HepG2 (cell line): ENCODE data around the gene KIAA1549. TPM values are rescaled to one million over a fixed set of nuclear protein-coding genes. Genes with fewer than 3 reads are reported as not detected.

Experiments used
- ATAC-seq: fragments of 200-7000 bp; cut with Tn5 transposase; 3 replicates; pipeline ENCODE4 v1.9.1; 2020; ENCODE audit warnings: mild to moderate bottlenecking, moderate library complexity
- BruUV-seq: library from RNA; stranded (reverse); fragments of 400-500 nt; replicated peaks from 2 replicates; lab custom pipeline; 2021; lab: Mats Ljungman, UMichigan
- CTCF ChIA-PET: fragments of 300-600 bp; formaldehyde crosslinking; extraction: SDS; loops from one replicate; lab custom pipeline; 2021; ENCODE audit warnings: low total read pairs, inconsistent platforms, low intra/inter-chr PET ratio; lab: Yijun Ruan, JAX
- POLR2A ChIA-PET: fragments of 350-600 bp; sonication (Branson Sonifier 250); formaldehyde crosslinking; loops from one replicate; lab custom pipeline; 2020; ENCODE audit warnings: antibody characterized with exemption, inconsistent platforms; lab: Yijun Ruan, JAX
- DNase-seq: peaks from one replicate; pipeline ENCODE4 v3.0.0-alpha.2; 2015; ENCODE audit warnings: low spot score
- FAIRE-seq: peaks from 3 replicates; lab custom pipeline; 2011; peaks lifted over from hg19 to GRCh38; lab: Jason Lieb, UNC
- H2AFZ ChIP-seq: one replicate; pipeline ENCODE4 v1.6.1; 2011; ENCODE audit warnings: low read length, inconsistent platforms
- H3K27ac ChIP-seq: fragments of 300-600 bp; 3 replicates; pipeline ENCODE4 v1.8.0; 2011; ENCODE audit warnings: mixed run types, mild to moderate bottlenecking, mixed read lengths, low read length, inconsistent platforms; ENCODE audit not compliant: insufficient read depth; ENCODE audit errors: extremely low read length
- H3K27me3 ChIP-seq, 2 experiments: fragments of 200-600 bp in 1 of 2; 2 replicates in 1 of 2; 3 replicates in 1 of 2; pipeline versions ENCODE4 v1.6.0 to v1.8.0; 2011; ENCODE audit warnings: low read length in 2 of 2, mild to moderate bottlenecking in 2 of 2, moderate library complexity in 2 of 2, inconsistent platforms in 1 of 2; ENCODE audit not compliant: insufficient read depth in 2 of 2, control insufficient read depth in 1 of 2
- H3K36me3 ChIP-seq, 2 experiments: fragments of 200-600 bp in 1 of 2; replicated peaks in 1 of 2; 2 replicates in 1 of 2; 3 replicates in 1 of 2; pipeline versions ENCODE4 v1.5.1 to v1.8.0; 2011; ENCODE audit warnings: low read length in 2 of 2, inconsistent platforms in 1 of 2; ENCODE audit not compliant: insufficient read depth in 2 of 2, control insufficient read depth in 1 of 2
- H3K4me1 ChIP-seq: 2 replicates; pipeline ENCODE4 v1.5.1; 2012; ENCODE audit warnings: low read length, inconsistent platforms; ENCODE audit not compliant: insufficient read depth
- H3K4me2 ChIP-seq: 2 replicates; pipeline ENCODE4 v1.6.0; 2011; ENCODE audit warnings: low read depth, low read length, inconsistent platforms
- H3K4me3 ChIP-seq, 3 experiments: fragments of 200-600 bp in 1 of 3; sonication (generic), shearing (Covaris generic) in 1 of 3; replicated peaks in 1 of 3; 2 replicates each; pipeline ENCODE4 v1.5.1; 2011 to 2016; ENCODE audit warnings: low read length in 3 of 3, inconsistent platforms in 2 of 3, low read depth in 2 of 3, mild to moderate bottlenecking in 2 of 3, control low read depth in 1 of 3, mixed read lengths in 1 of 3; ENCODE audit not compliant: insufficient read depth in 1 of 3
- H3K79me2 ChIP-seq: one replicate; pipeline ENCODE4 v1.6.1; 2011; ENCODE audit warnings: low read length, inconsistent platforms; ENCODE audit not compliant: insufficient read depth
- H3K9ac ChIP-seq: 2 replicates; pipeline ENCODE4 v1.6.0; 2011; ENCODE audit warnings: mild to moderate bottlenecking, low read depth, low read length, inconsistent platforms; ENCODE audit not compliant: insufficient read depth
- H3K9me3 ChIP-seq: 2 replicates; pipeline ENCODE4 v1.5.1; 2012; ENCODE audit warnings: mild to moderate bottlenecking, low read length
- H4K20me1 ChIP-seq: 2 replicates; pipeline ENCODE4 v1.6.0; 2011; ENCODE audit warnings: inconsistent platforms, mild to moderate bottlenecking, low read length, moderate library complexity; ENCODE audit not compliant: insufficient read depth
- CBX1 ChIP-seq: IDR thresholded peaks from one replicate; pipeline ENCODE4 v1.6.1; 2016; ENCODE audit warnings: antibody characterized with exemption, low read depth
- CREB1 ChIP-seq, 2 experiments: fragments of 450-650 bp in 1 of 2; IDR thresholded peaks; 2 replicates each; pipeline ENCODE4 v1.6.1; 2016 to 2017; ENCODE audit warnings: control low read depth in 1 of 2, mild to moderate bottlenecking in 1 of 2, missing compliant biosample characterization in 1 of 2, missing genetic modification characterization in 1 of 2
- GATA4 ChIP-seq: sonication (generic); IDR thresholded peaks from 2 replicates; pipeline ENCODE4 v1.6.1; 2016; ENCODE audit warnings: antibody characterized with exemption, low read depth, borderline replicate concordance
- HOXA9 ChIP-seq: sonication (generic); formaldehyde crosslinking; IDR thresholded peaks from 2 replicates; pipeline ENCODE4 v1.8.1; 2022; ENCODE audit warnings: missing genetic modification reagents, mild to moderate bottlenecking, moderate library complexity, borderline replicate concordance
- IKZF4 ChIP-seq: sonication (generic); formaldehyde crosslinking; IDR thresholded peaks from 2 replicates; pipeline ENCODE4 v1.5.1; 2020; ENCODE audit warnings: borderline replicate concordance, mild to moderate bottlenecking, low read depth, missing genetic modification reagents; ENCODE audit errors: not compliant biosample characterization
- MAZ ChIP-seq, 2 experiments: sonication (generic) in 1 of 2; formaldehyde crosslinking in 1 of 2; IDR thresholded peaks; 2 replicates each; pipeline versions ENCODE4 v1.5.0 to v1.6.1; 2012 to 2020; ENCODE audit warnings: low read depth in 2 of 2, mild to moderate bottlenecking in 2 of 2, borderline replicate concordance in 1 of 2, improper control_type of control experiment in 1 of 2, low read length in 1 of 2, missing genetic modification reagents in 1 of 2, moderate library complexity in 1 of 2
- MYC ChIP-seq: sonication (generic); formaldehyde crosslinking; IDR thresholded peaks from 2 replicates; pipeline ENCODE4 v1.9.0; 2021; ENCODE audit warnings: missing genetic modification reagents, borderline replicate concordance
- NRL ChIP-seq: sonication (generic); formaldehyde crosslinking; IDR thresholded peaks from 2 replicates; pipeline ENCODE4 v1.5.0; 2020; ENCODE audit warnings: missing genetic modification reagents, mild to moderate bottlenecking, moderate library complexity, borderline replicate concordance
- PAXIP1 ChIP-seq: sonication (generic); formaldehyde crosslinking; conservative IDR thresholded peaks from 2 replicates; pipeline ENCODE4 v1.4.0; 2020; ENCODE audit warnings: mild to moderate bottlenecking, missing genetic modification reagents, moderate library complexity
- PLSCR1 ChIP-seq: sonication (generic); formaldehyde crosslinking; IDR thresholded peaks from 2 replicates; pipeline ENCODE4 v1.5.0; 2020; ENCODE audit warnings: missing genetic modification reagents, mild to moderate bottlenecking, borderline replicate concordance
- RORA ChIP-seq: sonication (generic); formaldehyde crosslinking; IDR thresholded peaks from 2 replicates; pipeline ENCODE4 v1.5.0; 2020; ENCODE audit warnings: mild to moderate bottlenecking, missing genetic modification reagents, moderate library complexity
- TBL1XR1 ChIP-seq: fragments of 150-350 bp; IDR thresholded peaks from 2 replicates; pipeline ENCODE4 v1.6.1; 2014; ENCODE audit warnings: borderline replicate concordance, low read length; ENCODE audit not compliant: partially characterized antibody
- TFDP1 ChIP-seq: IDR thresholded peaks from 2 replicates; pipeline ENCODE4 v1.6.1; 2016; ENCODE audit warnings: missing compliant biosample characterization, missing genetic modification reagents, borderline replicate concordance
- ZNF30 ChIP-seq: sonication (generic); formaldehyde crosslinking; IDR thresholded peaks from 2 replicates; pipeline ENCODE4 v1.5.0; 2020; ENCODE audit warnings: mild to moderate bottlenecking, missing genetic modification reagents
- ZNF629 ChIP-seq: sonication (generic); formaldehyde crosslinking; conservative IDR thresholded peaks from 2 replicates; pipeline ENCODE4 v1.5.0; 2020; ENCODE audit warnings: missing genetic modification reagents
- WGBS: methylation state at CpG from one replicate; pipeline ENCODE4 v1.1.6; 2017; ENCODE audit warnings: low lambda C conversion rate; 5-methylcytosine and 5-hydroxymethylcytosine counted together
- in situ Hi-C: cut with HindIII; loops from 2 replicates; pipeline ENCODE4 v1.10.0; 2017; ENCODE audit warnings: low pct_unique_long_range_greater_than_20kb; ENCODE audit not compliant: extremely low pct_ligation_motif_present
- intact Hi-C: fragments of 100-400 bp; cut with micrococcal nuclease; formaldehyde crosslinking; loops from one replicate; pipeline ENCODE4 v1.10.0; 2022; ENCODE audit not compliant: unreplicated experiment
- polyA plus RNA-seq, 8 experiments: library from polyadenylated mRNA; depleted of rRNA in 3 of 8; stranded (reverse) in 7 of 8; unstranded in 1 of 8; fragments of >200 nt; fragmentation: Illumina TruSeq in 4 of 8; extraction: Trizol in 4 of 8; gene quantifications; 2 replicates each; pipeline versions ENCODE4 v1.2.1 to v1.2.3, GENCODE V29; 2011 to 2016; ENCODE audit warnings: low read depth in 4 of 8, missing spikeins in 1 of 8, mixed read lengths in 1 of 8; ENCODE audit not compliant: insufficient read depth in 1 of 8
- total RNA-seq, 5 experiments: library from RNA; depleted of rRNA; stranded (reverse); fragments of >200 nt; fragmentation: Illumina TruSeq; extraction: Trizol; gene quantifications; 2 replicates each; pipeline ENCODE4 v1.2.3, GENCODE V29; 2016; ENCODE audit warnings: low read depth in 1 of 5

KIAA1549 gene
- total and polyA plus RNA-seq, 2 of the 13 experiments (the other 11 are each of a cell fraction or from before 2014, with no cell fraction given) = 1.1 to 1.8 TPM

GRCh38 chr7:138921277-138921676 lies 59.9 kb downstream of the KIAA1549 start:
- BruUV-seq = no TSS peak
- FAIRE-seq (no peak), ATAC-seq (no peak), DNase-seq (no peak)
- TF ChIP-seq ZNF30 (CRISPR knock-in tag) (no peak), PLSCR1 (CRISPR knock-in tag) (no peak), ZNF629 (CRISPR knock-in tag) (no peak), TFDP1 (no peak), MYC (no peak), CREB1 (IDR thresholded peaks at IDR 0.05) (no peak), CREB1 (CRISPR knock-in tag; IDR thresholded peaks at IDR 0.05) (no peak), TBL1XR1 (no peak), HOXA9 (CRISPR knock-in tag) (no peak), GATA4 (no peak), CBX1 (no peak), PAXIP1 (CRISPR knock-in tag) (no peak), RORA (CRISPR knock-in tag) (no peak), NRL (no peak), MAZ (IDR thresholded peaks at IDR 0.05; ENCODE audit: borderline replicate concordance, low read depth, low read length) (no peak), MAZ (CRISPR knock-in tag; IDR thresholded peaks at IDR 0.05; ENCODE audit: low read depth) (no peak), IKZF4 (CRISPR knock-in tag) (no peak)
- H3K36me3 ChIP-seq = no peaks in the 10 kb centered on the region; a peak in 1 of 5 replicates
- no peaks in the 10 kb centered on the region for H3K9me3 ChIP-seq
- 90% methylated on average over 11 of the region's 11 CpGs for WGBS
- H2AFZ ChIP-seq = no peak overlapping the region
- no peak overlapping the region for H3K4me3 ChIP-seq
- H3K4me2 ChIP-seq = no peak overlapping the region
- H3K4me1 ChIP-seq = peaks cover 10% of the 10 kb centered on the region
- intact Hi-C loops = no loop called here
- ChIA-PET POLR2A (no interaction called here), CTCF (no interaction called here)
- H3K27me3 ChIP-seq = no peaks in the 10 kb centered on the region
- no peak overlapping the region for H3K9ac ChIP-seq
- no peaks in the 10 kb centered on the region for H4K20me1 ChIP-seq
- in situ Hi-C loops = no loop called here
- no peak overlapping the region for H3K27ac ChIP-seq
- no peaks in the 10 kb centered on the region for H3K79me2 ChIP-seq
